ENCODE results near the gene COL12A1.

COL12A1 gene

DNA sequence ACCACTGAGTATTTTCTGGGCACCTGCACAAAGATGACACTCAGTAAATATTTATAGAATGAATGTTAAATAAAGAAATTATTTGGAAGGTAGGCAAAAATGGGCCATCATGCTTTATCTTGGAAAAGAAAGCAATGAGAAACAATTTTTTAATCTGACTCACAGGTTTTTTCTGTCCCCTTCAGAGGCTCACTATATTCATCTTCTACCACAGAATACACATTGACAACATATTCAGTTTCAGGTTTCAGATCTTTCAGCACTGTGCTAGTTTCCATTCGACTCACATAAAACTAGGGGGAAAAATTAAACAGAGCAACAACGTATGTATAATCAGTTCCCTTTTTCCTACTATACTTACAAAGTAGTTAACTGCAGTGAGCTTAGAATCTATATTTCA, 58.3 kb downstream of the COL12A1 start:
- no peak for DNase-seq (ENCODE audit: insufficient read length, low spot score)
- peak; percentile 33 for FAIRE-seq

GRCh38 chr6:75145976-75146375, 59.9 kb downstream of the COL12A1 start:
- DNase-seq (ENCODE audit: insufficient read length, low spot score) = no peak
- no peak for FAIRE-seq

DNA sequence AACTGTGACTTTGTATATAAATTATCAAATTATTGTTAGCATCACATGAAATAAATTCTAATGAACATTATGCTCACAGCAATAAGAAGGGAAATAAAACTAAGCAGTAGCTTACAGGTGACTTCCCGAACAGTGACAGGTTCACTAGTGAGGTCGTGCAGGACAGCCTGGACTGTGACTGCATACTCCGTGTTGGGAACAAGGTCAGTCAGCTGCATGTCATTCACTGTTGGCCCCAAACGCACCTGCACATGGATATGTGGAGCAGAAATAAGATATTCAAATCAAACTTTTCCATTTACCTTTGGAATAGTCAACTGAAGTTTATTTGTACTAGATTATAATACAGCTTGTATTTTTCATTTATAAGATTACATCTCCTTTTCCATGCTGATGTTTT, 60.6 kb downstream of the COL12A1 start:
- DNase-seq (ENCODE audit: insufficient read length, low spot score) (no peak), FAIRE-seq (no peak)

GRCh38 chr6:75144386-75144785, 61.5 kb downstream of the COL12A1 start:
- DNase-seq (ENCODE audit: insufficient read length, low spot score) (no peak), FAIRE-seq (no peak)

DNA sequence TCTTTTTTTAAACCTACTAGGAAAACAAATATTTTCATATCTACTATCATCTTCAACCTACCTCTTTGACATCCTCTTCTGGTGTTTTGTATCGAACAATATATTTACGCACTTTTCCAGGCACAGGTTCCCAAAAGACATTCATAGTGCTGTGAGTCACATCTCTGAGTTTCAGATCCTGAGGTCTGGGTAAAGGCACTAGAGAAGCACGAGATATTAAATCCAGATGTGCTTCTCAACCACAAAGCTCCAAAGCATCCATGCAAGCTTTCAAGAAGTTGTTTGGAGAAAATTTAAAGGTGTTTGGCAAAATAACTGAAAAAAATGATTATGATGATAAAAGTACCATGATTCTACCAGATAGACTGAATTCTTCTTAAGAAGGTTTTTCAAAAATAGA, 62.7 kb downstream of the COL12A1 start:
- DNase-seq (ENCODE audit: insufficient read length, low spot score) (no peak), FAIRE-seq (no peak)

DNA sequence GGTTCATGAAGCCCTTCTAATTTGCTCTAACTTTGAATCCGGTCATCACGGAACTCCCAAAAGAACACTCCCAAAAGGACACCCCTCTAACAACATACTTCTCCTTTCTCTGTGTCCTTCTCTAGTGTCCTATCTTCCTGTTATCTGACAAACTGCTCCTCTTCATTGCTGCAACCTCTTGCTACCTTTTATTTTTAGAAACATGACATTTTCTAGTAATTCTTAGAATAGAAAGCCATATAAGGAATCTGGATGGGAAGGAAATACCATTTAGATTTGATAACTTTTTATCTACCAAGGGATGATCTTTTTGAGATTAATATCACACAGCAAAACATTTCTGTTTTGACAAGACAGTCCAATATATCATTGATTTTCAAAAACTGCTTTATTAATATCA, 63.1 kb downstream of the COL12A1 start:
- DNase-seq (ENCODE audit: insufficient read length, low spot score) (no peak), FAIRE-seq (no peak)

DNA sequence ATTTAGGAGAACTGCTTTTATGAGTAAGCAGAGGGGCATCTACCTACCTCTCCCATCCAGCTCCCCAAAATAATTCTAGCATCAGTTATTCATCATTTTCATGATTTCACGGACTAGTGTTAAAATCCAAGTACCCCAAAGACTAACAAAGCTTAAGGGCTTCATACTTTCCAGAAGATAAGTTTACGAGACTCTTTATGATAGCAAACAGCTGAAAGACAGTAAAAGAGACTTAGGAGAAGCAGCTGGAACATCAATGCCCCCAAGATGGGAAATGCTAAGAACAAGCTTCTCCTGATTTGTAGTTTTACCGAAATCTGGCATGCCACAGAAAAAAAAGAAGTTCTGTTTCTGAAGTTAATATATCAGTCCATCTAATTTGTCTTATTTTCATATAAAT, 70.0 kb downstream of the COL12A1 start:
- DNase-seq (ENCODE audit: insufficient read length, low spot score) (no peak), FAIRE-seq (no peak)

DNA sequence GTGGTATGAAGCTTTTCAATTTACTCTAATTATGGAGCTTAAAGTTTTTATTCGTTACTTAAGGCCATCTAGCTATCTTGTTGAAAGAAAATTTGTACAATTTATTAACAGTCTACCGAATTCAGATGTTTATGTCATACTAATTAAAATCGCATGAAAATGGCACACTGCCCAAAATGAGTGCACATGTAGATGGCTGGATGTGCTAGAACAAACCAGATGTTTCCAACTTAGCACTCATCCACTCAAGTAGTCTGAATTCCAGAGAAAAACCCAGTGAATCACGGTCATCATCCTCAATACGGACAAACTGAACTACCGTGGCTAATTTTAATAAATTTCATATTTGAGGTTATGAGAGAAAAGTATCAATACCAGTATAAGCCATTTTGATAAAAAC, 70.4 kb downstream of the COL12A1 start:
- DNase-seq (ENCODE audit: insufficient read length, low spot score) = no peak
- FAIRE-seq = no peak

DNA sequence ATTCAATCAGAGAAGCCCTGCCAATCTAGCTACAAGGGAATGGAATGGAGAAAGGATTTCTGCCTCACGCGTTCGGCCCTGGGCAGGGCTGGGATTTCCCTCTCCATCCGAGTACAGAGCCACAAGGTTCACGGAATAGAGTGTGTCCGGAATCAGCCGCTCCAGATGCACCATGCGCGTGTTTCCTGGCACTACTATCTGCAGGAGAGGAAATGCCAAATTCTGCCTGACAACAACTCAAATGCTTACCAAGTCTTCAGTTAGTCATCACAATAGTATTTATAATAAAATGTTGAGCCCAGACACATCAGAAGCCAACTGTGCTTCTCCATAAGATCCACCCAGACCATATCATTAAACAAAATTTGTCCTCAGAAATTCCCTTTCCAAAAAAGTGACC, 75.1 kb downstream of the COL12A1 start:
- no peak for FAIRE-seq
- DNase-seq (ENCODE audit: insufficient read length, low spot score) = no peak

DNA sequence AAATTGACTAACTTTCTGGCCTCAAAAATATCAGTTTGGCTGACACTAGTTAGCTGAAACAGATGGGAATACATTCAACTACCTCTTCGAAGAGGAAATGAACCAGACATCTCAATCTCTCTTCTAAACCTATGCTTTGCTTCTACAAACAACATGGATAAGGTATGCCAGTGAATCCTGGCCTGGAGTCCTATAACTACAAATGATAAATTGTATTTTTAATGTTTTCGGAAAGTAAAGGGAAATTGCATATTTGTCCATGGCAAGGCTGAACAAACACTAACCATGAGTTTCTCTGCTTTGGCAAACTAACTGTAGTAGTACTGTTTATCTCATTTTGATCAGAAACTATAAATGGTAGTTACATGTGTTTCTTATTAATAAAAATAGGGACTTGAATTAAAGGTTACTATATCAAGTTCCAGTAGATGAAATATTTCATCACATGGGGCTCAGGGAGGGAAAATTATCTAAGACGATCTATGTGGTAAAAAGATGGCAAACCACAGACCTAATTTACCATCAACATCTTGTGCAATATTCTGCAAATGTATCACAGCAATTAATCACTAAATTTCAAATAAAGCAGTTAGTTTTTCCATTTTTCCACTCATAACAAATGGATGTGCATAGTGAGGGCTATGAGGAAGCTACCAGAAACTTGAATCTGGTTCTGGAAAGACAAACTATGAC, 76.8 kb downstream of the COL12A1 start:
- no peak for FAIRE-seq

GRCh38 chr6:75126518-75126917, 79.3 kb downstream of the COL12A1 start:
- DNase-seq (ENCODE audit: insufficient read length, low spot score) = no peak
- FAIRE-seq = no peak

More for the DNA sequence above, 76.8 kb downstream of the COL12A1 start:
- DNase-seq (ENCODE audit: insufficient read length, low spot score) = no peak

DNA sequence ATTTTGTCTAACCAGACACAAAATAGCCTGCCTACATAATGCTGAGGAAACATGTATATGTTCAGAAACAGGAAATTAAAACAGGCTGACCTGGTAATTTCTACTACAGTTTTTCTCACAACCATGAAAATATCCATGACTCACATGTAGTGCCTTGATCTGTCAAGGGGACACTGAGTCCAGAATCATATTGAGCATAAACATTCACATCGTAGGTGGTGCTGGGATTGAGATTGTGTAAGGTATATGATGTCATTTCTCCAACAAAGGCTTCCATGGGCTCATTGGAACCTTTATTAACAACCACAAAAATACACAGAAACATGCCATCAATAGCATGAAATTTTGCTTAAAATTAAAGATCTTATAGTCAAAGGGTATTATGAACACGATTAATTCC, 80.9 kb downstream of the COL12A1 start:
- DNase-seq (ENCODE audit: insufficient read length, low spot score) (no peak), FAIRE-seq (no peak)

DNA sequence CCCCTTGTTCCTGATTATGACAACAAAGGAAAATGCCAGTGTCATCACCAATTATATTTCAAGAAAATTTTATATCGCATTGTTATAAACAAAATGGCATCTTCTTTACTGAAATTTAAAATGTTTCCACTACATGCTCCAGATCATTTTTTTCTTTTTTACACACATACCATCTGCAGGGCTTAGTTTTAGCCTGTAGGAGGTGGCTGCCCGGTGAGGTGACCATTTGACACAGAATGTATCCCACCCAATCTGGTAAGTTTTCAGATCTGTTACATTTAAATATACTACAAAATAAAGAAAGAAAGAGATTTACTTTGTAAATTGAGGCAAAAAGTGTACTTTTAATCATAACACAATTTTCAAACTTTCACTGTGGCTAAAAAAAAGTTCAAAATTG, 81.8 kb downstream of the COL12A1 start:
- DNase-seq (ENCODE audit: insufficient read length, low spot score) = no peak
- FAIRE-seq = no peak

GRCh38 chr6:75118925-75119515, 86.8 kb downstream of the COL12A1 start:
- FAIRE-seq = no peak
- DNase-seq (ENCODE audit: insufficient read length, low spot score) = no peak

GRCh38 chr6:75117701-75118100, 88.2 kb downstream of the COL12A1 start:
- FAIRE-seq = no peak
- DNase-seq (ENCODE audit: insufficient read length, low spot score) = no peak

- DNase-seq (ENCODE audit: insufficient read length, low spot score) (no peak), FAIRE-seq (no peak)
Observed at GRCh38 chr6:75116946-75117345, 88.9 kb downstream of the COL12A1 start.

DNA sequence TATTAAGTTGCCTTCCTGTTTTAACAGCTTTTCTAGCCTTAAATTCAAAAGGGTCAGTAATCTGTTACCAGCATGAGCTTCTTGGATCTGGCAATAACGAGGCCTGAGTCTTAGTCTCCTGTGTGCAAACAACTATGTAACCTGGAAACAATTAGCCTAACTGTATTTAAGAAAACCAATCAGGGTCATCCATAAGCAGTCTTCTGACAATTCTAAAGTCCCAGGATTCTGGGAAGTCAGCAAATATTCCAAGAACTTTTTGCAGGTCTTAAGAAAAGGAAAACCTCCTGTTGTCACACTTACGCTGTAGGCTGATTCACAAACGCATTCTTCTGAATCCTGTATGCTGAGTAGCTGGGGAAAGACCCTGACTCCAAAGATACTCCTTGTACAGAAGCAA, 90.4 kb downstream of the COL12A1 start:
- DNase-seq (ENCODE audit: insufficient read length, low spot score) (no peak), FAIRE-seq (no peak)

GRCh38 chr6:75114806-75115205, 91.0 kb downstream of the COL12A1 start:
- DNase-seq (ENCODE audit: insufficient read length, low spot score) = no peak
- no peak for FAIRE-seq

- FAIRE-seq (no peak), DNase-seq (ENCODE audit: insufficient read length, low spot score) (no peak)
Observed at GRCh38 chr6:75114195-75114594, 91.7 kb downstream of the COL12A1 start.

GRCh38 chr6:75113446-75113845, 92.4 kb downstream of the COL12A1 start:
- DNase-seq (ENCODE audit: insufficient read length, low spot score) = no peak
- peak; percentile 33 for FAIRE-seq

DNA sequence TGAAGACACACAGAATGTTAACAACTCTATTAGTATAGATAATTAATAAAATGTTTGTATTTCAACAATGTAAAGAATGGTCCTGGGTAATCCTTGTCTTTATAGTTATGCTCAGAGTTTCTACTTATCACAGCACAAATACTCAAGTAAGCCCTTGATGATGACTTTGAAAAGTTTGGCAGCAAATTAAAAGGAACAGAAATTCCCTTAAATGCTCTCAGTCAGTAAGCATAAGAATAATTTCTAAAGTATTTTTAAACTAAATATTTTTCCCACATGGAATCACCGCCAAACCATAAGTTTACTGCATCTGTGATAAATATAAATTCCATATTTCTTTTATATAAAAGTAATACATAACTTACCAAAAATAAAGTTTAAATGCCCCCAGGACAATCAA, 96.1 kb downstream of the COL12A1 start:
- no peak for FAIRE-seq
- DNase-seq (ENCODE audit: insufficient read length, low spot score) = no peak

- FAIRE-seq (no peak), DNase-seq (ENCODE audit: insufficient read length, low spot score) (no peak)
Observed at GRCh38 chr6:75109022-75109421, 96.8 kb downstream of the COL12A1 start.

Measured in GM19239 (cell line).